ENCODE measurements around the gene ADRB2.

The ADRB2 gene

GRCh38 chr5:148829734-148830133, 3.3 kb downstream of the ADRB2 start:
- FAIRE-seq (no peak), DNase-seq (ENCODE audit: insufficient read length, low spot score) (no peak)

- FAIRE-seq (no peak), DNase-seq (ENCODE audit: insufficient read length, low spot score) (no peak)
These were observed 3.8 kb downstream of the ADRB2 start for GRCh38 chr5:148830211-148830610.

- DNase-seq (ENCODE audit: insufficient read length, low spot score) (no peak), FAIRE-seq (peak; percentile 96)
These were observed 5.5 kb downstream of the ADRB2 start for GRCh38 chr5:148831590-148832565.

- FAIRE-seq, result peak; percentile 66
- DNase-seq (ENCODE audit: insufficient read length, low spot score), result no peak
These were observed 6.7 kb downstream of the ADRB2 start for GRCh38 chr5:148833122-148833521.

GRCh38 chr5:148833925-148834324, 7.5 kb downstream of the ADRB2 start:
- no peak for DNase-seq (ENCODE audit: insufficient read length, low spot score)
- FAIRE-seq, result peak; percentile 61

- FAIRE-seq, result peak; percentile 78
- DNase-seq (ENCODE audit: insufficient read length, low spot score), result no peak
These were observed 8.3 kb downstream of the ADRB2 start for GRCh38 chr5:148834689-148835088.

GRCh38 chr5:148836272-148837250, 10.2 kb downstream of the ADRB2 start:
- FAIRE-seq (no peak), DNase-seq (ENCODE audit: insufficient read length, low spot score) (no peak)

- no peak for DNase-seq (ENCODE audit: insufficient read length, low spot score)
- peak; percentile 51 for FAIRE-seq
These were observed 11.0 kb downstream of the ADRB2 start for GRCh38 chr5:148837383-148837782.

- no peak for DNase-seq (ENCODE audit: insufficient read length, low spot score)
- FAIRE-seq, result peak; percentile 54
These were observed 11.9 kb downstream of the ADRB2 start for GRCh38 chr5:148838357-148838756.

- FAIRE-seq, result no peak
- DNase-seq (ENCODE audit: insufficient read length, low spot score), result no peak
These were observed 13.5 kb downstream of the ADRB2 start for GRCh38 chr5:148839960-148840359.

GRCh38 chr5:148840531-148840930, 14.1 kb downstream of the ADRB2 start:
- FAIRE-seq, result no peak
- DNase-seq (ENCODE audit: insufficient read length, low spot score), result no peak

GRCh38 chr5:148841519-148841918, 15.1 kb downstream of the ADRB2 start:
- FAIRE-seq (no peak), DNase-seq (ENCODE audit: insufficient read length, low spot score) (no peak)

- DNase-seq (ENCODE audit: insufficient read length, low spot score) (no peak), FAIRE-seq (no peak)
These were observed 15.8 kb downstream of the ADRB2 start for GRCh38 chr5:148842161-148842560.

GRCh38 chr5:148843510-148844318, 17.3 kb downstream of the ADRB2 start:
- FAIRE-seq, result no peak
- no peak for DNase-seq (ENCODE audit: insufficient read length, low spot score)

- DNase-seq (ENCODE audit: insufficient read length, low spot score) (no peak), FAIRE-seq (no peak)
These were observed 18.2 kb downstream of the ADRB2 start for GRCh38 chr5:148844433-148845280.

GRCh38 chr5:148846930-148847329, 20.5 kb downstream of the ADRB2 start:
- no peak for FAIRE-seq
- no peak for DNase-seq (ENCODE audit: insufficient read length, low spot score)

GRCh38 chr5:148847456-148847855, 21.0 kb downstream of the ADRB2 start:
- no peak for FAIRE-seq
- DNase-seq (ENCODE audit: insufficient read length, low spot score), result no peak

- DNase-seq (ENCODE audit: insufficient read length, low spot score), result no peak
- FAIRE-seq, result no peak
These were observed 22.1 kb downstream of the ADRB2 start for GRCh38 chr5:148848393-148849031.

- DNase-seq (ENCODE audit: insufficient read length, low spot score) (no peak), FAIRE-seq (no peak)
These were observed 23.1 kb downstream of the ADRB2 start for GRCh38 chr5:148849461-148849860.

Data from GM19239 (cell line).